CD4-positive, alpha-beta T cell (primary cell): ENCODE results near the gene LSM5. TPM values are rescaled to one million over a fixed set of nuclear protein-coding genes. Genes with fewer than 3 reads are reported as not detected.
A peak's percentile ranks its signal among the peaks of the same experiment; 100 is the strongest.

Source experiments
- ATAC-seq: fragments of 200-7000 bp; cut with Tn5 transposase; one replicate; pipeline ENCODE4 v1.10.0; 2022; ENCODE audit warnings: mild to moderate bottlenecking; ENCODE audit not compliant: poor library complexity
- CTCF ChIA-PET: fragments of 350-600 bp; sonication (Branson Sonifier 250); formaldehyde crosslinking; loops from one replicate; lab custom pipeline; 2021; ENCODE audit warnings: antibody characterized with exemption, inconsistent platforms; lab: Charles Lee
- POLR2A ChIA-PET: fragments of 350-600 bp; sonication (Branson Sonifier 250); formaldehyde crosslinking; loops from one replicate; lab custom pipeline; 2021; ENCODE audit warnings: antibody characterized with exemption, inconsistent platforms; lab: Charles Lee
- DNase-seq, 14 experiments: peaks; one replicate each; pipeline ENCODE4 v3.0.0-alpha.2; 2013 to 2020; ENCODE audit warnings: mixed read lengths in 2 of 14
- H3K27ac ChIP-seq, 2 donors: one replicate each; pipeline versions ENCODE4 v1.5.1 to v1.7.0; 2013; ENCODE audit warnings: low read length in 2 of 2, low read depth in 1 of 2, mild to moderate bottlenecking in 1 of 2
- H3K27me3 ChIP-seq, 2 experiments: 1 replicate in 1 of 2; 2 replicates in 1 of 2; pipeline versions ENCODE4 v1.6.1 to v1.7.0; 2013; ENCODE audit warnings: low read length in 2 of 2, control low read depth in 1 of 2, mild to moderate bottlenecking in 1 of 2, moderate library complexity in 1 of 2; ENCODE audit not compliant: insufficient read depth in 2 of 2, control insufficient read depth in 1 of 2
- H3K36me3 ChIP-seq: one replicate; pipeline ENCODE4 v1.6.1; 2013; ENCODE audit warnings: low read length, control low read depth; ENCODE audit not compliant: insufficient read depth
- H3K4me1 ChIP-seq: one replicate; pipeline ENCODE4 v1.6.1; 2013; ENCODE audit warnings: low read length, control low read depth; ENCODE audit not compliant: insufficient read depth
- H3K4me3 ChIP-seq: one replicate; pipeline ENCODE4 v1.5.1; 2013; ENCODE audit warnings: mild to moderate bottlenecking, low read length, moderate library complexity
- H3K9me3 ChIP-seq, 2 experiments: 1 replicate in 1 of 2; 2 replicates in 1 of 2; pipeline versions ENCODE4 v1.6.1 to v1.7.0; 2013; ENCODE audit warnings: low read length in 2 of 2, mild to moderate bottlenecking in 2 of 2, control low read depth in 1 of 2, moderate library complexity in 1 of 2; ENCODE audit not compliant: control insufficient read depth in 1 of 2, insufficient read depth in 1 of 2
- H3K27ac Mint-ChIP-seq: one replicate; pipeline ENCODE4 v1.8.0; 2020; ENCODE audit warnings: mixed read lengths
- H3K27me3 Mint-ChIP-seq: one replicate; pipeline ENCODE4 v1.8.0; 2021; ENCODE audit warnings: mixed read lengths
- H3K36me3 Mint-ChIP-seq: one replicate; pipeline ENCODE4 v1.8.0; 2021; ENCODE audit warnings: low read depth, mixed read lengths
- H3K4me1 Mint-ChIP-seq: one replicate; pipeline ENCODE4 v1.8.0; 2021; ENCODE audit warnings: low read depth, mixed read lengths
- H3K4me3 Mint-ChIP-seq: one replicate; pipeline ENCODE4 v1.8.0; 2020; ENCODE audit warnings: mild to moderate bottlenecking, mixed read lengths
- H3K9me3 Mint-ChIP-seq: one replicate; pipeline ENCODE4 v1.8.0; 2020; ENCODE audit warnings: mixed read lengths
- CTCF ChIP-seq: fragments of 200-600 bp; IDR thresholded peaks from one replicate; pipeline ENCODE4 v1.8.0; 2022; ENCODE audit warnings: antibody characterized with exemption, mild to moderate bottlenecking
- intact Hi-C, 2 experiments: fragments of 100-400 bp; cut with DNase I in 1 of 2; cut with micrococcal nuclease in 1 of 2; formaldehyde crosslinking; loops; one replicate each; pipeline versions ENCODE4 v1.15.1 to v1.9.0; 2023 to 2025; cut with DNase I, micrococcal nuclease
- total RNA-seq, 174 experiments: library from RNA in 2 of 174; stranded (reverse) in 2 of 174; gene quantifications; one replicate each; pipeline ENCODE4 v1.2.3 and lab custom pipeline; 2021 to 2026

Gene LSM5
- total RNA-seq, 2 experiments from 2014 or later: 28.2 to 28.7 TPM

GRCh38 chr7:32516551-32517100 is 26.4 kb upstream of the LSM5 start:
- no peak overlapping the region for H3K4me3 ChIP-seq
- H3K27ac ChIP-seq: no peak overlapping the region
- no peak overlapping the region for H3K4me3 Mint-ChIP-seq
- peaks cover 3% of the 10 kb centered on the region for H3K36me3 ChIP-seq
- TF ChIP-seq CTCF: no peak
- peaks cover 6% of the 10 kb centered on the region for H3K9me3 Mint-ChIP-seq
- H3K9me3 ChIP-seq: peaks cover 0 to 13% of the 10 kb centered on the region in 2 experiments
- DNase-seq: no peak
- H3K27me3 Mint-ChIP-seq: no peaks in the 10 kb centered on the region
- CTCF ChIA-PET: no interaction called here
- peaks cover 62% of the 10 kb centered on the region for H3K36me3 Mint-ChIP-seq
- H3K27ac Mint-ChIP-seq: no peak overlapping the region
- intact Hi-C loops: no loop called here
- POLR2A ChIA-PET: interaction anchor here (1.2 to 1.7 kb wide), 2 partner anchors 21 to 27 kb away, joined by 4 to 11 read pairs; partner anchors contain the start of genes AVL9 and LSM5
- H3K4me1 ChIP-seq: peaks cover 18% of the 10 kb centered on the region
- no peak for ATAC-seq
- H3K27me3 ChIP-seq: no peaks in the 10 kb centered on the region
- H3K4me1 Mint-ChIP-seq: peaks cover 68% of the 10 kb centered on the region

- H3K4me1 ChIP-seq: peaks cover 22% of the 10 kb centered on the region
- Mint-ChIP-seq H3K9me3 (peaks cover 3% of the 10 kb centered on the region), H3K4me1 (peaks cover 69% of the 10 kb centered on the region), H3K36me3 (peaks cover 62% of the 10 kb centered on the region), H3K4me3 (peak overlapping the region; percentile 36), H3K27ac (peak overlapping the region; percentile 88), H3K27me3 (no peaks in the 10 kb centered on the region)
- H3K27ac ChIP-seq: peak overlapping the region in 1 of 2 donors; percentile 17
- intact Hi-C loops: no loop called here
- POLR2A ChIA-PET: interaction anchor here (1.2 to 1.7 kb wide), 2 partner anchors 20 to 26 kb away, joined by 4 to 11 read pairs; partner anchors contain the start of genes AVL9 and LSM5
- H3K4me3 ChIP-seq: no peak overlapping the region
- DNase-seq: peak in 2 of 14 experiments; percentile 13 to 17
- TF ChIP-seq CTCF: no peak
- H3K36me3 ChIP-seq: peaks cover 3% of the 10 kb centered on the region
- ATAC-seq: peak; percentile 66
- CTCF ChIA-PET: no interaction called here
- no peaks in the 10 kb centered on the region for H3K27me3 ChIP-seq
- H3K9me3 ChIP-seq: peaks cover 0 to 13% of the 10 kb centered on the region in 2 experiments
These were observed 25.8 kb upstream of the LSM5 start for GRCh38 chr7:32515890-32516550.

GRCh38 chr7:32513210-32513609 is 23.0 kb upstream of the LSM5 start:
- no peak overlapping the region for H3K4me3 Mint-ChIP-seq
- ATAC-seq (no peak), DNase-seq (no peak)
- intact Hi-C loops: no loop called here
- Histone ChIP-seq H3K4me1 (peaks cover 31% of the 10 kb centered on the region), H3K27me3 (no peaks in the 10 kb centered on the region), H3K27ac (no peak overlapping the region), H3K36me3 (peaks cover 6% of the 10 kb centered on the region), H3K4me3 (no peak overlapping the region), H3K9me3 (peaks cover 0 to 7% of the 10 kb centered on the region in 2 experiments)
- no peaks in the 10 kb centered on the region for H3K27me3 Mint-ChIP-seq
- no peaks in the 10 kb centered on the region for H3K9me3 Mint-ChIP-seq
- H3K36me3 Mint-ChIP-seq: peaks cover 60% of the 10 kb centered on the region
- no peak for TF ChIP-seq CTCF
- peak overlapping the region; percentile 66 for H3K27ac Mint-ChIP-seq
- POLR2A ChIA-PET: no interaction called here
- H3K4me1 Mint-ChIP-seq: peaks cover 83% of the 10 kb centered on the region
- CTCF ChIA-PET: no interaction called here
